ENCODE data around the gene JARID2. TPM values are rescaled to one million over a fixed set of nuclear protein-coding genes. Genes with fewer than 3 reads are reported as not detected.
A peak's percentile ranks its signal among the peaks of the same experiment; 100 is the strongest.

The JARID2 gene
- total RNA-seq, 2 donors from 2014 or later: 3.6 to 4.6 TPM

GRCh38 chr6:15470746-15471145 lies 224.9 kb downstream of the JARID2 start:
- Histone ChIP-seq H3K9me3 (no peaks in the 10 kb centered on the region), H3K36me3 (replicated peaks in 1 of 2; ENCODE audit: insufficient read depth in 1 of 2, low read depth in 2 of 2) (peaks cover 0 to 3% of the 10 kb centered on the region in 2 donors), H3K4me1 (peaks cover 4% of the 10 kb centered on the region), H3K27ac (no peak overlapping the region), H3K27me3 (no peaks in the 10 kb centered on the region), H3K4me3 (no peak overlapping the region)
- intact Hi-C loops (cut with DNase I): no loop called here
- WGBS, 2 donors: 80 to 94% methylated on average over 8 of the region's 8 CpGs
- TF ChIP-seq CTCF (IDR thresholded peaks at IDR 0.05) (no peak), POLR2A (IDR thresholded peaks at IDR 0.05) (no peak)
- DNase-seq (no peak), ATAC-seq (no peak)

GRCh38 chr6:15472621-15473020 lies 226.8 kb downstream of the JARID2 start:
- Histone ChIP-seq H3K9me3 (no peaks in the 10 kb centered on the region), H3K4me3 (no peak overlapping the region), H3K4me1 (peaks cover 4% of the 10 kb centered on the region), H3K27ac (no peak overlapping the region), H3K27me3 (no peaks in the 10 kb centered on the region), H3K36me3 (replicated peaks in 1 of 2; ENCODE audit: insufficient read depth in 1 of 2, low read depth in 2 of 2) (peaks cover 0 to 3% of the 10 kb centered on the region in 2 donors)
- TF ChIP-seq POLR2A (IDR thresholded peaks at IDR 0.05) (no peak), CTCF (IDR thresholded peaks at IDR 0.05) (no peak)
- ATAC-seq (no peak), DNase-seq (no peak)
- intact Hi-C loops (cut with DNase I): no loop called here
- WGBS, 2 donors: 91 to 94% methylated on average over 3 of the region's 3 CpGs

- no peak for DNase-seq
- no peak overlapping the region for H3K27ac ChIP-seq
- peaks cover 4% of the 10 kb centered on the region for H3K4me1 ChIP-seq
- no peak overlapping the region for H3K4me3 ChIP-seq
- H3K27me3 ChIP-seq: no peaks in the 10 kb centered on the region
- intact Hi-C loops (cut with DNase I): no loop called here
- WGBS, 2 donors: 69 to 75% methylated on average over 7 of the region's 7 CpGs
- no peaks in the 10 kb centered on the region for H3K9me3 ChIP-seq
- TF ChIP-seq CTCF (IDR thresholded peaks at IDR 0.05) (no peak), POLR2A (IDR thresholded peaks at IDR 0.05) (no peak)
- peaks cover 0 to 3% of the 10 kb centered on the region in 2 donors for H3K36me3 ChIP-seq (replicated peaks in 1 of 2; ENCODE audit: insufficient read depth in 1 of 2, low read depth in 2 of 2)
- ATAC-seq: no peak
Measured at GRCh38 chr6:15473174-15473573, 227.3 kb downstream of the JARID2 start.

- Histone ChIP-seq H3K9me3 (no peaks in the 10 kb centered on the region), H3K27ac (peak overlapping the region in 2 of 4 donors; percentile 7 to 47), H3K4me1 (peaks cover 4% of the 10 kb centered on the region), H3K4me3 (no peak overlapping the region), H3K36me3 (replicated peaks in 1 of 2; ENCODE audit: insufficient read depth in 1 of 2, low read depth in 2 of 2) (peaks cover 0 to 1% of the 10 kb centered on the region in 2 donors), H3K27me3 (no peaks in the 10 kb centered on the region)
- no peak for TF ChIP-seq CTCF (IDR thresholded peaks at IDR 0.05)
- no peak for TF ChIP-seq POLR2A (IDR thresholded peaks at IDR 0.05)
- intact Hi-C loops (cut with DNase I): no loop called here
- WGBS, 2 donors: 75 to 80% methylated on average over 6 of the region's 6 CpGs
- DNase-seq: no peak
- peak; percentile 50 for ATAC-seq
Measured at GRCh38 chr6:15473741-15474161, 227.9 kb downstream of the JARID2 start.

GRCh38 chr6:15474196-15474595 lies 228.3 kb downstream of the JARID2 start:
- Histone ChIP-seq H3K4me3 (no peak overlapping the region), H3K27ac (peak overlapping the region in 2 of 4 donors; percentile 7 to 47), H3K27me3 (no peaks in the 10 kb centered on the region), H3K4me1 (peaks cover 4% of the 10 kb centered on the region), H3K9me3 (no peaks in the 10 kb centered on the region), H3K36me3 (replicated peaks in 1 of 2; ENCODE audit: insufficient read depth in 1 of 2, low read depth in 2 of 2) (no peaks in the 10 kb centered on the region)
- no peak for ATAC-seq
- no peak for TF ChIP-seq POLR2A (IDR thresholded peaks at IDR 0.05)
- no peak for TF ChIP-seq CTCF (IDR thresholded peaks at IDR 0.05)
- DNase-seq: no peak
- intact Hi-C loops (cut with DNase I): no loop called here
- WGBS, 2 donors: 60 to 85% methylated on average over 2 of the region's 2 CpGs
